ENCODE results near the gene COL26A1. TPM values are rescaled to one million over a fixed set of nuclear protein-coding genes. Genes with fewer than 3 reads are reported as not detected.

Gene COL26A1
- total RNA-seq (under 1 TPM in 1 of 5 donors, not detected in 4; 0.55 TPM), polyA plus RNA-seq (under 1 TPM in 2 of 3 donors, not detected in 1; 0.20 to 0.31 TPM)
- long read RNA-seq, donor 1, result 0 reads
- long read RNA-seq, donor 2, result 0 reads
- long read RNA-seq, donor 3, result 0 reads
- long read RNA-seq, donor 4, result 0 reads
- long read RNA-seq, donor 5, partial matches to known transcripts, result 0 of 1 reads
- long read RNA-seq, donor 5, other reads (novel, unspliced or antisense), result 0 of 1 reads
- long read RNA-seq, donor 6, result 0 reads
- long read RNA-seq, donor 7, partial matches to known transcripts, result 0 of 1 reads
- long read RNA-seq, donor 7, other reads (novel, unspliced or antisense), result 0 of 1 reads
- long read RNA-seq, donor 8, result 0 reads
- long read RNA-seq, donor 9, result 0 reads
- long read RNA-seq, donor 10, result 0 reads

- H3K4me1 ChIP-seq, result peaks cover 15 to 22% (median 20%) of the 10 kb centered on the region in 4 donors
- DNase-seq, result peak; percentile 53 to 68
- peak within 1 kb of the TSS in 2 of 5 donors; percentile 41 to 66 for H3K27ac ChIP-seq
- H3K9me3 ChIP-seq, result no peaks in the 10 kb centered on the region
- no peaks in the 10 kb centered on the region for H3K36me3 ChIP-seq
- peak within 1 kb of the TSS; percentile 53 to 57 (median 54) for H3K4me3 ChIP-seq
- intact Hi-C loops (cut with DNase I; ENCODE audit: low total_unique reads), result no loop called here
- no peak for TF ChIP-seq EP300 (IDR thresholded peaks at IDR 0.05)
- TF ChIP-seq POLR2A (IDR thresholded peaks at IDR 0.05), result no peak
- no peak for TF ChIP-seq CTCF (IDR thresholded peaks at IDR 0.05)
- TF ChIP-seq POLR2AphosphoS5 (IDR thresholded peaks at IDR 0.05), result no peak
- peaks cover 0 to 70% (median 25%) of the 10 kb centered on the region in 3 donors for H3K27me3 ChIP-seq
- 11 to 38% (median 12%) methylated on average over 31 to 76 of the region's 76 CpGs for WGBS, 5 donors
These were observed at the start of gene COL26A1 for GRCh38 chr7:101362334-101363195. TSS of gene COL26A1 (plus strand) at chr7:101362875. CDS start at chr7:101363033, 158 bp downstream.

DNA sequence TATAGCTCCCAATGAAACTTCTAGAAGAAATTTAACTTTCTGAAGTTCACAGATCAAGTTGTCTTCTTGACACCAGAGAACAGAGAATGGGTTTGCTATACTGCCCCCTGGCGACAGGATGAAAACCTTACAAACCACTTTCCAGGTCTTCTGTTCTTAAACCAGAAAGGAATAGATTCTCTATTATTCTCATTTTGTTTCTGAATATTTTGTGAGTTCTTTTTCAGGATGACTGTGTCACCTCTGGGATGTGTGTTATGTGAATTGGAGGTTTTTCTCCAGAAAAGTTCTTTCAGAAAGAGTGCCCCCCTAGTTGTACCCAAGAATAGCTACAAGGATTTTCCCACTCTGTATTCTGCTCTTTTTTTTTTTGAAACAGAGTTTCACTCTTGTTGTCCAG lies 47.3 kb upstream of the COL26A1 start:
- peaks cover 0 to 9% (median 8%) of the 10 kb centered on the region in 4 donors for H3K9me3 ChIP-seq
- peak; percentile 33 to 68 for DNase-seq
- no peak overlapping the region for H3K27ac ChIP-seq
- no peak overlapping the region for H3K4me3 ChIP-seq
- intact Hi-C loops (cut with DNase I; ENCODE audit: low total_unique reads), result no loop called here
- TF ChIP-seq POLR2A (IDR thresholded peaks at IDR 0.05) (no peak), EP300 (IDR thresholded peaks at IDR 0.05) (no peak), POLR2AphosphoS5 (IDR thresholded peaks at IDR 0.05) (no peak), CTCF (IDR thresholded peaks at IDR 0.05) (peak in 4 of 7 experiments; percentile 20 to 56 (median 40))
- H3K4me1 ChIP-seq, result peaks cover 0 to 4% (median 0%) of the 10 kb centered on the region in 4 donors
- peaks cover 9 to 48% (median 43%) of the 10 kb centered on the region in 4 donors for H3K36me3 ChIP-seq
- no peaks in the 10 kb centered on the region for H3K27me3 ChIP-seq
- WGBS, 5 donors, result 0 to 8% (median 5%) methylated on average over 1 of the region's 1 CpG

DNA sequence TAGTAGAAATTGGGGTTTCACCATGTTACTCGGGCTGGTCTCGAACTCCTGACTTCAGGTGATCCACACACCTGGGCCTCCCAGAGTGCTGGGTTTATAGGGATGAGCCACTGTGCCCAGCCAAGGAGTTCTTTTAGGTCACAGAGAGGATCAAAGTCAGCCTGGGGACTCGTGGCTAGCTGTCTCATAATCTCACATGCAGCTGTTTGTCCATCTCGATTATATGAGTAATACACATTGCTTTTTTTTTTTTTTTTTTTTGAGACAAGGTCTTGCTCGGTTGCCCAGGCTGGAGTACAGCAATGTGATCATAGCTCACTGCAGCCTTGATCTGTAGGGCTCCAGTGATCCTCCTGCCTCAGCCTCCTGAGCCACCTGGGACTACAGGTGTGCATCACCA lies 43.3 kb upstream of the COL26A1 start:
- Histone ChIP-seq H3K9me3 (no peaks in the 10 kb centered on the region), H3K27me3 (no peaks in the 10 kb centered on the region), H3K4me1 (peaks cover 6 to 18% (median 15%) of the 10 kb centered on the region in 4 donors), H3K4me3 (no peak overlapping the region), H3K27ac (no peak overlapping the region), H3K36me3 (peaks cover 9 to 45% (median 41%) of the 10 kb centered on the region in 4 donors)
- intact Hi-C loops (cut with DNase I; ENCODE audit: low total_unique reads), result no loop called here
- no peak for DNase-seq
- WGBS, 5 donors, result 55 to 67% (median 60%) methylated on average over 5 of the region's 5 CpGs
- TF ChIP-seq POLR2A (IDR thresholded peaks at IDR 0.05) (no peak), CTCF (IDR thresholded peaks at IDR 0.05) (no peak), EP300 (IDR thresholded peaks at IDR 0.05) (no peak), POLR2AphosphoS5 (IDR thresholded peaks at IDR 0.05) (no peak)

Data from stomach (tissue), 19 donors.